Fibroblast of skin of abdomen (primary cell): ENCODE data around the gene ARSG.

Experiments
- DNase-seq: peaks from one replicate; pipeline ENCODE4 v3.0.0-alpha.2; 2013

ARSG gene

GRCh38 chr17:68456339-68457167 is 165.3 kb downstream of the ARSG start:
- peak; percentile 88 for DNase-seq

- no peak for DNase-seq
These were observed 165.9 kb downstream of the ARSG start, which contains the start of gene WIPI1 for GRCh38 chr17:68457168-68457538. Gene WIPI1, minus strand, starts transcription at chr17:68457496. Its CDS starts 75 bp downstream, at chr17:68457421.

- DNase-seq, result peak; percentile 98
These were observed 166.4 kb downstream of the ARSG start for GRCh38 chr17:68457539-68458259.

- DNase-seq, result no peak
These were observed 167.2 kb downstream of the ARSG start for GRCh38 chr17:68458260-68459036.

GRCh38 chr17:68459037-68459639 is 167.8 kb downstream of the ARSG start:
- DNase-seq, result no peak

GRCh38 chr17:68460146-68460545 is 168.9 kb downstream of the ARSG start:
- no peak for DNase-seq

- DNase-seq, result no peak
These were observed 169.4 kb downstream of the ARSG start for GRCh38 chr17:68460715-68461114.

- no peak for DNase-seq
These were observed 169.8 kb downstream of the ARSG start for GRCh38 chr17:68461122-68461539.

- no peak for DNase-seq
These were observed 170.3 kb downstream of the ARSG start for GRCh38 chr17:68461589-68461988.

GRCh38 chr17:68462381-68463210 is 171.3 kb downstream of the ARSG start:
- peak; percentile 76 for DNase-seq

- no peak for DNase-seq
These were observed 172.1 kb downstream of the ARSG start for GRCh38 chr17:68463211-68464019.

- peak; percentile 41 for DNase-seq
These were observed 177.0 kb downstream of the ARSG start for GRCh38 chr17:68468334-68468733.

GRCh38 chr17:68468788-68469187 is 177.5 kb downstream of the ARSG start:
- DNase-seq, result peak; percentile 73
